DND-41 (cell line): ENCODE measurements around the gene CTF1.

Experiments used
- CTCF ChIP-seq: IDR thresholded peaks from 2 replicates; pipeline ENCODE4 v1.5.1; 2012; ENCODE audit warnings: borderline replicate concordance, low read length, moderate library complexity, mild to moderate bottlenecking; ENCODE audit not compliant: poor library complexity, severe bottlenecking; ENCODE audit errors: extremely low read depth
- EZH2 ChIP-seq: IDR thresholded peaks from 3 replicates; pipeline ENCODE4 v1.6.1; 2012; ENCODE audit warnings: borderline replicate concordance, low read depth, mild to moderate bottlenecking, moderate library complexity, low read length, inconsistent platforms; ENCODE audit not compliant: severe bottlenecking

- TF ChIP-seq EZH2: no peak
- TF ChIP-seq CTCF: no peak
These were observed 54.2 kb downstream of the CTF1 start for GRCh38 chr16:30950516-30951065.
